ENCODE results near the gene ETDB.
"Not testable (repeated sequence)": the region's sequence is repeated elsewhere in the genome, so short reads cannot be mapped to it uniquely, and the experiment has no call there.

Gene ETDB

DNA sequence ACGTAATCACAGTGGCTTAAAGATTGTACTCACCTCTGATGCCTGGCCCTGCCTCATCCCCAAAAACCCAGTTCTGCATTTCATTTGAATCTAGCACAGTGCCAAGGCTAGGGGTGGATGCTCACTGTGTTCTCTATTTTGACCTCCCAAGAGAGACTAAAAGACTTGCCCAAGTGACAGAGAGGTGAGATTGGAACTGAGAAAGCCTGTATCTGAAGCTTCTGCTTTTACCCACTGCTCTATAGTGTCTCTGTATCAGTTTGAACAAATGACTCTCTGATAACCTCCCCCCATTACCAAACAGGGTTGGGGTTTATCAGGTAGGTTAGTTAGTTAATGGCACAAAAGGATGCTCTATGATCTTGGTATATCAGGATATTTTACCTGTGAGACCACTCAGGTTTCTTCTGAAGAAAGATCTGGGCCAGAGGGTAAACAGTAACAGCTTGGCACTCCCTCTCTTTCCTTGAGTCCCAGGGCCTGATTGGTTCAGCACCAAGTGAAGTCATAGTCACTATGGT is at the start of gene ETDB:
TSS of gene ETDB (minus strand) at position 471 of the 521 bp plus-strand sequence. CDS start 1,265 bp downstream, outside the sequence.
- in situ Hi-C loops (cut with MboI; ENCODE audit: low sequenced_read_pairs) = loop anchor here (25.0 kb wide), 1 partner anchor 367 kb away; no protein-coding TSS in a partner anchor
- not testable (repeated sequence) for H3K27me3 ChIP-seq (ENCODE audit: low read depth); H3K4me3 ChIP-seq; DNase-seq (ENCODE audit: low spot score in 2 of 2); H3K36me3 ChIP-seq (replicated peaks); H3K4me1 ChIP-seq; H3K9me3 ChIP-seq

GRCh38 chrX:135169534-135169933 is 49.2 kb upstream of the ETDB start:
- H3K4me3 ChIP-seq; H3K4me1 ChIP-seq; H3K36me3 ChIP-seq (replicated peaks); DNase-seq (ENCODE audit: low spot score in 2 of 2); in situ Hi-C loops (cut with MboI; ENCODE audit: low sequenced_read_pairs); H3K9me3 ChIP-seq: not testable (repeated sequence)
- H3K27me3 ChIP-seq (ENCODE audit: low read depth) = peaks cover 28% of the 10 kb centered on the region

GRCh38 chrX:135168486-135168885 is 48.2 kb upstream of the ETDB start:
- in situ Hi-C loops (cut with MboI; ENCODE audit: low sequenced_read_pairs) = no loop called here
- Histone ChIP-seq H3K9me3 (no peaks in the 10 kb centered on the region), H3K4me1 (no peaks in the 10 kb centered on the region), H3K4me3 (no peak overlapping the region), H3K36me3 (replicated peaks) (no peaks in the 10 kb centered on the region), H3K27me3 (ENCODE audit: low read depth) (peaks cover 39% of the 10 kb centered on the region)
- DNase-seq (ENCODE audit: low spot score in 2 of 2) = no peak

DNA sequence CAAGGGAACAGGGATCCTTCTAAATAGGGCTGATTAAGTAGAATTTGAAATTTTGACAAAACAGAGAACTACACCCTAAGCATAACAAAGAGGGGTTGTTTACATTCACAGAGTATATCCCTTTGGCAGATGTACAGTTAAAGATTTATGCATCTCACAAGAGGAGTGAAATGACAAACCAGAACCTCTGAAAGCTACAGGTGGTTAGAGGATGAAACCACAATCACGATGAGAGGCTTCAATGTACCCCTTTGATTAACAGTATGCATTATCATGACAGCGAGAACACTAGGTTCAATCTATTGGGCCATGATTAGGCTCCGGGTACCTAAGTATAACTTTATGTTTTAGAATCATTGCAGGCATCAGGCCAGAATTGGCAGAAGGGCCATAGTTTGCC is 34.4 kb upstream of the ETDB start:
- H3K4me1 ChIP-seq; in situ Hi-C loops (cut with MboI; ENCODE audit: low sequenced_read_pairs); H3K4me3 ChIP-seq; H3K36me3 ChIP-seq (replicated peaks); H3K27me3 ChIP-seq (ENCODE audit: low read depth); H3K9me3 ChIP-seq; DNase-seq (ENCODE audit: low spot score in 2 of 2): not testable (repeated sequence)

- H3K9me3 ChIP-seq; H3K36me3 ChIP-seq (replicated peaks); DNase-seq (ENCODE audit: low spot score in 2 of 2); H3K4me1 ChIP-seq; H3K4me3 ChIP-seq; H3K27me3 ChIP-seq (ENCODE audit: low read depth); in situ Hi-C loops (cut with MboI; ENCODE audit: low sequenced_read_pairs): not testable (repeated sequence)
Observed at GRCh38 chrX:135126145-135126544, 5.8 kb upstream of the ETDB start.

DNA sequence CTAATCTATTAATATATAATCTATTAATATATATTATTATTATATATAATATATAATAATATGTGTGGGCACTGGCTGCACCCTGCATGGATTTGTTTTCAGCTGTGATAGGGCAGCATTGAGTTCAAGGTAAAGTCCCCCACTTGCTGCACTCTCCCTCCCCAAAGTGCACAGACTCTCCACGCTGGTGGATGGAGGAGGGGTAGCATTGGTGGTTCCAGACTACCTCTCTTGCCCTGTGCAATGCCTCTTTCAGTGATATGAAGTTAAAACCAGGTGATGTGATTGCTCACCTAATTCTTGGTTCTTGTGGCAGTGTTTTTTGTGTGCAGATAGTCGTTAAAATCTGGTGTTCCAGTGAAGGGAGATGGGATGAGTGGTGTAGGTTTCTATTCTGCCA is 4.3 kb downstream of the ETDB start:
- in situ Hi-C loops (cut with MboI; ENCODE audit: low sequenced_read_pairs) = loop anchor here (25.0 kb wide), 1 partner anchor 371 kb away; no protein-coding TSS in a partner anchor
- not testable (repeated sequence) for DNase-seq (ENCODE audit: low spot score in 2 of 2); H3K36me3 ChIP-seq (replicated peaks); H3K27me3 ChIP-seq (ENCODE audit: low read depth); H3K4me3 ChIP-seq; H3K9me3 ChIP-seq; H3K4me1 ChIP-seq

- Histone ChIP-seq H3K9me3 (no peaks in the 10 kb centered on the region), H3K36me3 (replicated peaks) (no peaks in the 10 kb centered on the region), H3K27me3 (ENCODE audit: low read depth) (peaks cover 9% of the 10 kb centered on the region), H3K4me1 (no peaks in the 10 kb centered on the region), H3K4me3 (no peak overlapping the region)
- DNase-seq (ENCODE audit: low spot score in 2 of 2) = no peak
- in situ Hi-C loops (cut with MboI; ENCODE audit: low sequenced_read_pairs) = loop anchor here (25.0 kb wide), 1 partner anchor 373 kb away; no protein-coding TSS in a partner anchor
Observed at GRCh38 chrX:135114392-135114791, 5.9 kb downstream of the ETDB start.

- Histone ChIP-seq H3K9me3 (no peaks in the 10 kb centered on the region), H3K27me3 (ENCODE audit: low read depth) (peaks cover 9% of the 10 kb centered on the region), H3K4me3 (no peak overlapping the region), H3K4me1 (no peaks in the 10 kb centered on the region), H3K36me3 (replicated peaks) (no peaks in the 10 kb centered on the region)
- in situ Hi-C loops (cut with MboI; ENCODE audit: low sequenced_read_pairs) = loop anchor here (25.0 kb wide), 1 partner anchor 375 kb away; no protein-coding TSS in a partner anchor
- no peak for DNase-seq (ENCODE audit: low spot score in 2 of 2)
Observed at GRCh38 chrX:135112743-135113142, 7.6 kb downstream of the ETDB start.

GRCh38 chrX:135112096-135112729 is 8.1 kb downstream of the ETDB start:
- Histone ChIP-seq H3K4me1 (no peaks in the 10 kb centered on the region), H3K4me3 (no peak overlapping the region), H3K36me3 (replicated peaks) (no peaks in the 10 kb centered on the region), H3K27me3 (ENCODE audit: low read depth) (peaks cover 9% of the 10 kb centered on the region), H3K9me3 (no peaks in the 10 kb centered on the region)
- DNase-seq (ENCODE audit: low spot score in 2 of 2) = peak; percentile 50 to 72
- in situ Hi-C loops (cut with MboI; ENCODE audit: low sequenced_read_pairs) = loop anchor here (25.0 kb wide), 1 partner anchor 375 kb away; no protein-coding TSS in a partner anchor

- no peak for DNase-seq (ENCODE audit: low spot score in 2 of 2)
- Histone ChIP-seq H3K27me3 (ENCODE audit: low read depth) (peaks cover 14% of the 10 kb centered on the region), H3K36me3 (replicated peaks) (no peaks in the 10 kb centered on the region), H3K9me3 (no peaks in the 10 kb centered on the region), H3K4me3 (no peak overlapping the region), H3K4me1 (no peaks in the 10 kb centered on the region)
- in situ Hi-C loops (cut with MboI; ENCODE audit: low sequenced_read_pairs) = loop anchor here (25.0 kb wide), 1 partner anchor 378 kb away; no protein-coding TSS in a partner anchor
Observed at GRCh38 chrX:135109554-135109953, 10.8 kb downstream of the ETDB start.

GRCh38 chrX:135099493-135099783 is 20.9 kb downstream of the ETDB start:
- Histone ChIP-seq H3K4me1 (no peaks in the 10 kb centered on the region), H3K36me3 (replicated peaks) (no peaks in the 10 kb centered on the region), H3K9me3 (no peaks in the 10 kb centered on the region), H3K27me3 (ENCODE audit: low read depth) (peaks cover 34% of the 10 kb centered on the region), H3K4me3 (no peak overlapping the region)
- in situ Hi-C loops (cut with MboI; ENCODE audit: low sequenced_read_pairs) = no loop called here
- DNase-seq (ENCODE audit: low spot score in 2 of 2) = no peak

- Histone ChIP-seq H3K4me3 (peak overlapping the region; percentile 46), H3K27me3 (ENCODE audit: low read depth) (peaks cover 18% of the 10 kb centered on the region)
- H3K36me3 ChIP-seq (replicated peaks); H3K4me1 ChIP-seq; in situ Hi-C loops (cut with MboI; ENCODE audit: low sequenced_read_pairs); H3K9me3 ChIP-seq: not testable (repeated sequence)
- DNase-seq (ENCODE audit: low spot score in 2 of 2) = peak in 1 of 2 experiments; percentile 22
Observed at GRCh38 chrX:135097196-135097744, 23.1 kb downstream of the ETDB start.

- no peaks in the 10 kb centered on the region for H3K9me3 ChIP-seq
- peaks cover 5% of the 10 kb centered on the region; the same call in 1 of the 2 replicates for H3K27me3 ChIP-seq (ENCODE audit: low read depth)
- no peaks in the 10 kb centered on the region for H3K36me3 ChIP-seq (replicated peaks)
- H3K4me1 ChIP-seq = no peaks in the 10 kb centered on the region
- no peak overlapping the region for H3K4me3 ChIP-seq
- in situ Hi-C loops (cut with MboI; ENCODE audit: low sequenced_read_pairs) = no loop called here
- DNase-seq (ENCODE audit: low spot score in 2 of 2) = no peak
Observed at GRCh38 chrX:135095715-135096114, 24.6 kb downstream of the ETDB start.

DNA sequence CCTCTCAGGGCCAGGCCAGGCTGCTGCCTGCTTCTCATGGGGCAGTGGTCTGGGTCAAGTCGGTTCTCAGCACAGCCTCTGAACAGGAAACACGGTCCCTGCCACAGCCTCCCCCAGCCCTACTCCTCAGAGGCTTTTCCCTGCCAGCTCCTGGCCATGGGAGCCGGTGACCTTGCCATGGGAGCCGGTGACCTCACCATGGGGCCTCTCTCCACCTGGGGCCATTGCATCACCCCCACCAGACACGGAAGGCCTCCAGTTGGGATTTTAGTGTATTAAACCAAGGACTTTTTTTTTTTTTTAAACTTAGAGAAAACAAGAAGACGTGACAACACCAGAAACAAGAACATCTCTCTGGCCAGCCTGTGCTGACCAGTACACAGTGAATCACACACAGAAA is 25.6 kb downstream of the ETDB start:
- in situ Hi-C loops (cut with MboI; ENCODE audit: low sequenced_read_pairs) = no loop called here
- DNase-seq (ENCODE audit: low spot score in 2 of 2) = no peak
- Histone ChIP-seq H3K4me3 (no peak overlapping the region), H3K9me3 (no peaks in the 10 kb centered on the region), H3K4me1 (no peaks in the 10 kb centered on the region), H3K36me3 (replicated peaks) (no peaks in the 10 kb centered on the region), H3K27me3 (ENCODE audit: low read depth) (no peaks in the 10 kb centered on the region; the same call in 1 of the 2 replicates)

Data from HAP-1 (cell line).